NT2/D1 (cell line): ENCODE results near the gene SYT8.

ENCODE experiments used
- SUZ12 ChIP-seq: IDR thresholded peaks from 2 replicates; pipeline ENCODE4 v1.6.1; 2011; ENCODE audit not compliant: insufficient read length, insufficient read depth; ENCODE audit errors: extremely low read depth
- YY1 ChIP-seq: IDR thresholded peaks from 2 replicates; pipeline ENCODE4 v1.6.1; 2011; ENCODE audit not compliant: insufficient read length, insufficient read depth
- ZNF274 ChIP-seq: IDR thresholded peaks from 2 replicates; pipeline ENCODE4 v1.6.1; 2011; ENCODE audit warnings: mild to moderate bottlenecking, low read depth, low read length

- TF ChIP-seq ZNF274 (no peak), YY1 (no peak), SUZ12 (no peak)
Observed at GRCh38 chr11:1839204-1839923, 4.6 kb downstream of the SYT8 start.
